EH (cell line): ENCODE results near the gene MLIP.

Experiments
- DNase-seq: peaks from one replicate; pipeline ENCODE4 v3.0.0-alpha.2; 2015; ENCODE audit warnings: low read depth

The MLIP gene

GRCh38 chr6:54217018-54217417 lies 105.8 kb downstream of the MLIP start:
- DNase-seq, result no peak

GRCh38 chr6:54222217-54222616 lies 111.0 kb downstream of the MLIP start:
- no peak for DNase-seq

GRCh38 chr6:54232703-54233102 lies 121.5 kb downstream of the MLIP start:
- no peak for DNase-seq

- no peak for DNase-seq
Measured at GRCh38 chr6:54234539-54234938, 123.3 kb downstream of the MLIP start.

GRCh38 chr6:54236984-54237383 lies 125.7 kb downstream of the MLIP start:
- DNase-seq, result no peak

- peak; percentile 66 for DNase-seq
Measured at GRCh38 chr6:54238396-54238795, 127.2 kb downstream of the MLIP start.

- DNase-seq, result no peak
Measured at GRCh38 chr6:54243699-54244098, 132.5 kb downstream of the MLIP start.

GRCh38 chr6:54244430-54244829 lies 133.2 kb downstream of the MLIP start:
- peak; percentile 40 for DNase-seq

- no peak for DNase-seq
Measured at GRCh38 chr6:54245265-54245664, 134.0 kb downstream of the MLIP start.

- no peak for DNase-seq
Measured at GRCh38 chr6:54248319-54248718, 137.1 kb downstream of the MLIP start.

- DNase-seq, result no peak
Measured at GRCh38 chr6:54248994-54249393, 137.8 kb downstream of the MLIP start.

- DNase-seq, result peak; percentile 4
Measured at GRCh38 chr6:54249812-54250211, 138.6 kb downstream of the MLIP start.

GRCh38 chr6:54252496-54252895 lies 141.3 kb downstream of the MLIP start:
- no peak for DNase-seq

- no peak for DNase-seq
Measured at GRCh38 chr6:54252916-54253315, 141.7 kb downstream of the MLIP start.

- DNase-seq, result peak; percentile 18
Measured at GRCh38 chr6:54254886-54255285, 143.6 kb downstream of the MLIP start.

GRCh38 chr6:54255886-54256285 lies 144.6 kb downstream of the MLIP start:
- DNase-seq, result peak; percentile 51

- no peak for DNase-seq
Measured at GRCh38 chr6:54260025-54260424, 148.8 kb downstream of the MLIP start.

- no peak for DNase-seq
Measured at GRCh38 chr6:54262499-54262898, 151.3 kb downstream of the MLIP start.

- no peak for DNase-seq
Measured at GRCh38 chr6:54262971-54263370, 151.7 kb downstream of the MLIP start.

GRCh38 chr6:54264581-54265272 lies 153.5 kb downstream of the MLIP start:
- peak; percentile 21 for DNase-seq

- DNase-seq, result no peak
Measured at GRCh38 chr6:54266400-54266923, 155.2 kb downstream of the MLIP start.

GRCh38 chr6:54267798-54268197 lies 156.6 kb downstream of the MLIP start:
- peak; percentile 52 for DNase-seq

GRCh38 chr6:54273214-54273820 lies 162.1 kb downstream of the MLIP start:
- no peak for DNase-seq

GRCh38 chr6:54274383-54274782 lies 163.1 kb downstream of the MLIP start:
- DNase-seq, result no peak
